Right lobe of liver (tissue), 6 donors: Measurements from ENCODE around the gene HSPG2. TPM values are rescaled to one million over a fixed set of nuclear protein-coding genes. Genes with fewer than 3 reads are reported as not detected.
A peak's percentile ranks its signal among the peaks of the same experiment; 100 is the strongest.

Source experiments
- ATAC-seq, 4 donors: fragments of 200-7000 bp; cut with Tn5 transposase; one replicate each; pipeline ENCODE4 v1.9.1; 2020; ENCODE audit warnings: mild to moderate bottlenecking in 4 of 4, moderate library complexity in 4 of 4
- DNase-seq, 3 donors: peaks; one replicate each; pipeline ENCODE4 v3.0.0-alpha.2; 2020
- H3K27ac ChIP-seq, 3 donors: fragments of 200-600 bp; one replicate each; pipeline ENCODE4 v1.8.0; 2022
- H3K27me3 ChIP-seq, 2 donors: fragments of 200-600 bp; one replicate each; pipeline ENCODE4 v1.8.0; 2022
- H3K36me3 ChIP-seq, 4 donors: fragments of 200-600 bp; sonication (generic) in 1 of 4; one replicate each; pipeline versions ENCODE4 v1.5.1 to v1.8.0; 2017 to 2022; ENCODE audit warnings: control low read depth in 1 of 4
- H3K4me1 ChIP-seq, 4 donors: fragments of 200-600 bp; sonication (generic) in 1 of 4; one replicate each; pipeline versions ENCODE4 v1.5.1 to v1.8.0; 2017 to 2022; ENCODE audit warnings: control low read depth in 1 of 4
- H3K4me3 ChIP-seq, 3 donors: fragments of 200-600 bp; one replicate each; pipeline ENCODE4 v1.8.0; 2022
- H3K9me3 ChIP-seq, 4 donors: fragments of 200-600 bp; sonication (generic) in 1 of 4; one replicate each; pipeline versions ENCODE4 v1.5.1 to v1.8.0; 2017 to 2022; ENCODE audit warnings: control low read depth in 1 of 4
- POLR2A ChIP-seq: fragments of 450-650 bp; IDR thresholded peaks from one replicate; pipeline ENCODE4 v1.6.1; 2017; ENCODE audit warnings: antibody characterized with exemption, mild to moderate bottlenecking
- WGBS: methylation state at CpG from one replicate; pipeline ENCODE4 v1.1.6; 2018; ENCODE audit warnings: low coverage, low lambda C conversion rate; ENCODE audit not compliant: insufficient coverage; ENCODE audit errors: missing lambda C conversion rate; 5-methylcytosine and 5-hydroxymethylcytosine counted together
- intact Hi-C, 2 donors: fragments of 100-400 bp; cut with DNase I; formaldehyde crosslinking; loops; one replicate each; pipeline versions ENCODE4 v1.11.2 to v1.14.1; 2022
- total RNA-seq, 6 experiments: library from RNA; depleted of rRNA in 2 of 6; stranded (reverse); fragments of >200 nt in 2 of 6; fragmentation: NEBNext Ultra II Directional in 3 of 6; extraction: Animal tissue kit (Norgen Biotek cat#: 25700) in 3 of 6; gene quantifications; one replicate each; pipeline versions ENCODE4 v1.1.0 to v1.2.4, GENCODE V29; 2016 to 2023
- TF ChIP-seq, protein P1 (sequence below), 4 donors: fragments of 200-600 bp in 3 of 4; fragments of 450-650 bp in 1 of 4; IDR thresholded peaks; one replicate each; pipeline versions ENCODE4 v1.5.1 to v1.8.0; 2016 to 2022; ENCODE audit warnings: antibody characterized with exemption in 4 of 4, mild to moderate bottlenecking in 2 of 4
- donor health status: DM: no; HTN: yes; CAD: no.
- donor health status: DM: no; HTN: no; CAD: no.
- donor health status: DM: no; HTN: no; CAD: no.
- donor health status: DM: no; HTN: yes; CAD: no.
- donor health status: DM: no; HTN: yes; CAD: no.

HSPG2 gene
- total RNA-seq, 6 experiments from 2014 or later: 31.3 to 90.9 (median 43.7) TPM

DNA sequence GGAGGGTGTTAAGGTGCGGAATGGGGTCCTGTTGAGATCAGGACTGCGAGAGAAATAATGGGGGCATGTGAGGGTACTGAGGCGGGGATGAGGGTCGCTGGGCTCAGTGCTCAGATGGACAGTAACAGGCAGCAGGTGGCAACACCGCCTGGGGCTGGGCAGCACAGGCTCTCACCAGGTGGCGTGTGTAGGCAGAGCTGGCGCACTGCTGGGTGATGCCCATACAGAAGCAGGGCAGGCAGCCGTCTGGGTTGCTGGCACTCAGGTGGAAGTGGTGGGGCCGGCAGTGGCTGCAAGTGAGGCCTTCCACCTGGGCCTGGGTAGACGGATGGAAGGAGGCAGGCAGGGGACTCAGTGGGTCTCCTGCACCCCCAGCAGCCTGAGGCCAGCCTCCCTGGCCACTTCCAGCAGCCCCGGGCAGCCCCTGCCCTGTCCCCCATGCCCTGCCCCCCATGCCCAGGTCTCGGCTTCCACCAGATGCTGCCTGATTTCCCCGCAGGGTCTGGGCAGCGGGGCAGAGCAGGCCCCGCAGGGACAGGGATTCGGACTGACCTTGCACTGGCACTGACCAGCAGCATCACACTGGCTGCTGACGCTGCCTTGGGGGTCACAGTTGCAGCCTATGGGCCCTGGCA lies 64.5 kb downstream of the HSPG2 start:
- Histone ChIP-seq H3K36me3 (no peaks in the 10 kb centered on the region), H3K4me3 (no peak overlapping the region), H3K4me1 (no peaks in the 10 kb centered on the region), H3K27ac (no peak overlapping the region), H3K9me3 (no peaks in the 10 kb centered on the region), H3K27me3 (no peaks in the 10 kb centered on the region)
- TF ChIP-seq POLR2A: no peak
- TF ChIP-seq, protein P1, sequence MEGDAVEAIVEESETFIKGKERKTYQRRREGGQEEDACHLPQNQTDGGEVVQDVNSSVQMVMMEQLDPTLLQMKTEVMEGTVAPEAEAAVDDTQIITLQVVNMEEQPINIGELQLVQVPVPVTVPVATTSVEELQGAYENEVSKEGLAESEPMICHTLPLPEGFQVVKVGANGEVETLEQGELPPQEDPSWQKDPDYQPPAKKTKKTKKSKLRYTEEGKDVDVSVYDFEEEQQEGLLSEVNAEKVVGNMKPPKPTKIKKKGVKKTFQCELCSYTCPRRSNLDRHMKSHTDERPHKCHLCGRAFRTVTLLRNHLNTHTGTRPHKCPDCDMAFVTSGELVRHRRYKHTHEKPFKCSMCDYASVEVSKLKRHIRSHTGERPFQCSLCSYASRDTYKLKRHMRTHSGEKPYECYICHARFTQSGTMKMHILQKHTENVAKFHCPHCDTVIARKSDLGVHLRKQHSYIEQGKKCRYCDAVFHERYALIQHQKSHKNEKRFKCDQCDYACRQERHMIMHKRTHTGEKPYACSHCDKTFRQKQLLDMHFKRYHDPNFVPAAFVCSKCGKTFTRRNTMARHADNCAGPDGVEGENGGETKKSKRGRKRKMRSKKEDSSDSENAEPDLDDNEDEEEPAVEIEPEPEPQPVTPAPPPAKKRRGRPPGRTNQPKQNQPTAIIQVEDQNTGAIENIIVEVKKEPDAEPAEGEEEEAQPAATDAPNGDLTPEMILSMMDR (IDR thresholded peaks at IDR 0.05): no peak
- intact Hi-C loops: no loop called here
- whole genome bisulfite sequencing: 100% methylated on average over 1 of the region's 17 CpGs
- ATAC-seq (peak in 1 of 4 donors; percentile 36), DNase-seq (no peak)

DNA sequence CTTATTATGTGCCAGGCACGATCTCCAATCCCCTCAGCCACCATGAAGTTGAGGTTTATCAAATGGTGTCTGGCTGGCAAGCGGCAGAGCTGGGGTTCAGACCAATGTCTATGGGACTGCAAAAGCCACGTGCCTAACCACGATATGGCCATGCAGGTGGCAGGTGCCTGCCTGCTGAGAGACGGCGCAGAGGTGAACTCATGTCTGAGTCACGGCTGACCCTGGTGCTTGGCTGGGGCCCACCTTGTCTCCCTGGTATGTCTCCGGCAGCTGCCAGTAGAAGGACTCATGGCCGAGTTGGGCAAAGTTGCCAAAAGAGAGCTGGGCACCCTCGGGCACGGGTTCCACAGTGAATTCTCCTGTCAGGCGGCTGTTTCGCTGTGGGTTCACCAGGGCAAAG lies 65.2 kb downstream of the HSPG2 start:
- no peak overlapping the region for H3K27ac ChIP-seq
- peak in 1 of 4 donors; percentile 33 for ATAC-seq
- no peaks in the 10 kb centered on the region for H3K27me3 ChIP-seq
- no peak for TF ChIP-seq POLR2A
- TF ChIP-seq, protein P1 (IDR thresholded peaks at IDR 0.05): no peak
- intact Hi-C loops: no loop called here
- WGBS: 80% methylated on average over 1 of the region's 13 CpGs
- no peaks in the 10 kb centered on the region for H3K9me3 ChIP-seq
- no peak overlapping the region for H3K4me3 ChIP-seq
- no peaks in the 10 kb centered on the region for H3K4me1 ChIP-seq
- H3K36me3 ChIP-seq: no peaks in the 10 kb centered on the region
- no peak for DNase-seq

DNA sequence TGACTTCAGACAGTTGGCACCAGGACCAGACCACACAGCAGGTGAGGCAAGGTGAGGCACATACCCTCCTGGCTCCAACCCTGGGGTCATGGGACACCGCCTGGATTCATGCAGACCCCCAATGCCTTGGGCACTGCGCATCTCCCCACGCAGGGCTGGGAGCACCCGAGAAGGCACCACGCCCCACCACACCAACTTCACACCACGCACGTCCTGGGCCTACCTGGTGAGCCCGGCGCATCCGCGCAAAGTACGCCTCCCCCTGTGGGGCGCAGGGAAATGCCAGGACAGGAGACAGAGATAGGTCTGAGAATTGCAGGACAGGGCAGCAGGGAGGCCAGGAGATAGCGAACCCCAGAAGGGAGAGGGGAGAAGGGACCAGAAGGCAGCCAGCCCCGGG lies 66.5 kb downstream of the HSPG2 start:
- no peak for DNase-seq
- Histone ChIP-seq H3K27ac (no peak overlapping the region), H3K9me3 (no peaks in the 10 kb centered on the region), H3K36me3 (no peaks in the 10 kb centered on the region), H3K4me3 (no peak overlapping the region), H3K4me1 (no peaks in the 10 kb centered on the region), H3K27me3 (no peaks in the 10 kb centered on the region)
- WGBS: 100% methylated on average over 1 of the region's 15 CpGs
- ATAC-seq: no peak
- TF ChIP-seq, protein P1 (IDR thresholded peaks at IDR 0.05): no peak
- TF ChIP-seq POLR2A: no peak
- intact Hi-C loops: no loop called here

DNA sequence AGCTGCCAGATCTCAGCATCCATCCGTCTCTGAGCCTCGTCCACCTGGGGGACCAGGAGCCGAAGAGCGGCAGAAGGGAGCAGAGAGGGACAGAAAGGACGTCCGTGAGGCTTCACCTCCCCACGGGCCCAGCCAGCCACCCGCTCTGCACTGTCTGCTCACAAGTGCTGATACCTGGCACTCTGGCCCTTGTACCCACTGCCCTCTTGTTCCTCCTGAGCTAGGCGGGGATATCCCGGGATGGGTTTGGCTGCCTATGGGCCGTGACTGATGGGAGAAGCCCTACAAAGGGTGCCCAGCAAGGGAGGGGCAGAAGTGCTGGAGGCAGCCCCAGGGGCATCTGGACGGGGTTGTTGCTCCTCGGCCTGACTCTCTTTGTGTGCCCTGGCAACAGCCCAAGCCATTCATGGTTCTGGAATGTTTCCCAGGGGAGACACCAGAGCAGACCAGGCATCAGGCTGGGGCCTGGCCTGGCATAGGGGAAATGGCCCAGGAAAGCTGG lies 67.4 kb downstream of the HSPG2 start:
- intact Hi-C loops: no loop called here
- no peak overlapping the region for H3K27ac ChIP-seq
- ATAC-seq (peak; percentile 33 to 75 (median 62)), DNase-seq (peak in 2 of 3 donors; percentile 51 to 63)
- no peaks in the 10 kb centered on the region for H3K9me3 ChIP-seq
- 56% methylated on average over 4 of the region's 13 CpGs for WGBS
- H3K4me3 ChIP-seq: no peak overlapping the region
- no peak for TF ChIP-seq POLR2A
- TF ChIP-seq, protein P1 (IDR thresholded peaks at IDR 0.05): no peak
- no peaks in the 10 kb centered on the region for H3K27me3 ChIP-seq
- H3K4me1 ChIP-seq: no peaks in the 10 kb centered on the region
- no peaks in the 10 kb centered on the region for H3K36me3 ChIP-seq
